Measurements from ENCODE around the gene CGRRF1.

CGRRF1 gene

GRCh38 chr14:54584097-54584496, 74.4 kb downstream of the CGRRF1 start:
- DNase-seq, result no peak

GRCh38 chr14:54585214-54585613, 75.5 kb downstream of the CGRRF1 start:
- DNase-seq, result no peak
